ENCODE measurements around the gene LIMS2. TPM values are rescaled to one million over a fixed set of nuclear protein-coding genes. Genes with fewer than 3 reads are reported as not detected.

The LIMS2 gene
- total RNA-seq, 6 experiments from 2014 or later: 47.8 to 65.0 (median 59.1) TPM

DNA sequence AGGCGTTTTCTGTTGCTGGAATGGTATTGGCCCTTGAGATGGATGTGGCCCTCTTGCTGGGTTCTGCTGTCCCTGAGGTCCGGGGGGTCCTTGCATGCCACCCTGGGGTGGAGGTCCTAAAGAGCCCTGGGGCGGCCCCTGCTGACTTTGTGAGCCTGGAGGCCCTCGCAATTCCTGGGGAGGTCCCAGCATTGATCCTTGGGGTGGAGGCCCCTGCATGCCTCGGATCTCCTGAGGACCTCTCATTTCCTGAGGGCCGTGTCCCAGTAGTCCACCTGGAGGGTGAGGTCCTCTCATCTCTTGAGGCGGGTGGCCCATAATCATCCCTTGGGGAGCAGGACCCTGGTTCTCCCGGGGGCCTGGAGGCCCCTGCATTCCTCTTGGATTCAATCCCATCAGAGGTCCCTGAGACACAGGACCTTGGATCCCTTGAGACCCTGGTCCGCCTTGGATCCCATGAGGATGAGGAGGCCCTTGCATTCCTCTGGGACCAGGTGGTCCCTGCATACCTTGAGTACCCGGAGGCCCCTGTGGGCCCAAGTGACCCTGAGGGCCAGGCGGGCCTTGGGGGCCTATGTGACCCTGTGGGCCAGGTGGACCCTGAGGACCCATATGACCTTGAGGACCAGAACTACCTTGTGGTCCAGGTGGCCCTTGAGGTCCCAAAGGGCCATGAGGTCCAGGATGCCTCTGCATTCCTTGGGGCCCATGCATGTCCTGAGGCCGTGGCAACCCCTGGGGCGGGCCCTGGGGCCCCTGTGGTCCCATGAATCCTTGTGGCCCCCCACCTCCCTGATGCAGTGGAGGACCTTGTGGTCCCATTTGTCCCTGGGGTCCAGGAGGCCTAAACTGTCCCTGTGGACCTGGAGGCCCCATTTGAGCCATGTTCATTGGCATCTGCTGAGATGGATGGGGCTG, 44.2 kb upstream of the LIMS2 start:
- Mint-ChIP-seq H3K4me3 (no peak overlapping the region), H3K4me1 (ENCODE audit: low read depth) (peaks cover 19% of the 10 kb centered on the region), H3K27me3 (ENCODE audit: insufficient read depth) (no peaks in the 10 kb centered on the region; the same call in 1 of the 2 replicates), H3K27ac (no peak overlapping the region), H3K9me3 (no peaks in the 10 kb centered on the region), H3K36me3 (ENCODE audit: low read depth) (peaks cover 48% of the 10 kb centered on the region)
- no peak for DNase-seq
- TF ChIP-seq, protein P1, sequence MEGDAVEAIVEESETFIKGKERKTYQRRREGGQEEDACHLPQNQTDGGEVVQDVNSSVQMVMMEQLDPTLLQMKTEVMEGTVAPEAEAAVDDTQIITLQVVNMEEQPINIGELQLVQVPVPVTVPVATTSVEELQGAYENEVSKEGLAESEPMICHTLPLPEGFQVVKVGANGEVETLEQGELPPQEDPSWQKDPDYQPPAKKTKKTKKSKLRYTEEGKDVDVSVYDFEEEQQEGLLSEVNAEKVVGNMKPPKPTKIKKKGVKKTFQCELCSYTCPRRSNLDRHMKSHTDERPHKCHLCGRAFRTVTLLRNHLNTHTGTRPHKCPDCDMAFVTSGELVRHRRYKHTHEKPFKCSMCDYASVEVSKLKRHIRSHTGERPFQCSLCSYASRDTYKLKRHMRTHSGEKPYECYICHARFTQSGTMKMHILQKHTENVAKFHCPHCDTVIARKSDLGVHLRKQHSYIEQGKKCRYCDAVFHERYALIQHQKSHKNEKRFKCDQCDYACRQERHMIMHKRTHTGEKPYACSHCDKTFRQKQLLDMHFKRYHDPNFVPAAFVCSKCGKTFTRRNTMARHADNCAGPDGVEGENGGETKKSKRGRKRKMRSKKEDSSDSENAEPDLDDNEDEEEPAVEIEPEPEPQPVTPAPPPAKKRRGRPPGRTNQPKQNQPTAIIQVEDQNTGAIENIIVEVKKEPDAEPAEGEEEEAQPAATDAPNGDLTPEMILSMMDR (IDR thresholded peaks at IDR 0.05): no peak

GRCh38 chr2:127718271-127718670, 42.9 kb upstream of the LIMS2 start:
- Mint-ChIP-seq H3K4me3 (no peak overlapping the region), H3K27ac (no peak overlapping the region), H3K9me3 (no peaks in the 10 kb centered on the region), H3K36me3 (ENCODE audit: low read depth) (peaks cover 45% of the 10 kb centered on the region), H3K27me3 (ENCODE audit: insufficient read depth) (no peaks in the 10 kb centered on the region; the same call in 1 of the 2 replicates), H3K4me1 (ENCODE audit: low read depth) (peaks cover 25% of the 10 kb centered on the region)
- TF ChIP-seq, protein P1 (IDR thresholded peaks at IDR 0.05): no peak
- no peak for DNase-seq

GRCh38 chr2:127715778-127716449, 40.6 kb upstream of the LIMS2 start:
- H3K36me3 Mint-ChIP-seq (ENCODE audit: low read depth): peaks cover 27% of the 10 kb centered on the region
- H3K9me3 Mint-ChIP-seq: no peaks in the 10 kb centered on the region
- H3K27me3 Mint-ChIP-seq (ENCODE audit: insufficient read depth): no peaks in the 10 kb centered on the region; the same call in 1 of the 2 replicates
- H3K4me1 Mint-ChIP-seq (ENCODE audit: low read depth): peaks cover 7% of the 10 kb centered on the region; the same call in 1 of the 2 replicates
- H3K4me3 Mint-ChIP-seq: no peak overlapping the region
- no peak for DNase-seq
- TF ChIP-seq, protein P1 (IDR thresholded peaks at IDR 0.05): no peak
- H3K27ac Mint-ChIP-seq: no peak overlapping the region

DNA sequence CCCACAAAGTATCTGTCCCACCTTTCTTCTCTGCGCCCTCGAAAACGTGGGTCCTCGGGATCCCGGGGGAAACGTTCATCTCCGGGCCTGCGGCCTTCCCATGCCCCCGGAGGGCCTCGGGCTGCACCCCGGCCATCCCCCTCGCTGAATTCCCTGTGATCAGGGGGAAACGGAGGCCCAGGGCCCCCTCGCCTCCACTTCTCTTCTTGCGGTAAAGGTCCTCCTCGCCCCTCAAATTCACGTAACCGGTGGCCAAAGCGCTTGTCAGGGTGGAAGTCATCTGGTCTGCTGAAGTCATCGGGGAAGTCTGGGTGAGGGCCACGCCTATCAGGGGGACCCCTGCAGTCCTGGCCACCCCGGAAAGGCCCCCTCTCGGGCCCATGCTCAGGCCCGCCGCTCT, 38.2 kb upstream of the LIMS2 start:
- Mint-ChIP-seq H3K27me3 (ENCODE audit: insufficient read depth) (no peaks in the 10 kb centered on the region; the same call in 1 of the 2 replicates), H3K4me3 (no peak overlapping the region)

GRCh38 chr2:127712999-127713398, 37.7 kb upstream of the LIMS2 start:
- TF ChIP-seq, protein P1 (IDR thresholded peaks at IDR 0.05): no peak
- DNase-seq: no peak
- H3K36me3 Mint-ChIP-seq (ENCODE audit: low read depth): peaks cover 17% of the 10 kb centered on the region
- no peak overlapping the region for H3K27ac Mint-ChIP-seq
- no peak overlapping the region for H3K4me3 Mint-ChIP-seq
- no peaks in the 10 kb centered on the region; the same call in 1 of the 2 replicates for H3K27me3 Mint-ChIP-seq (ENCODE audit: insufficient read depth)
- H3K4me1 Mint-ChIP-seq (ENCODE audit: low read depth): peaks cover 6% of the 10 kb centered on the region; the same call in 1 of the 2 replicates
- H3K9me3 Mint-ChIP-seq: no peaks in the 10 kb centered on the region

More for the DNA sequence above, 38.2 kb upstream of the LIMS2 start:
- H3K4me1 Mint-ChIP-seq (ENCODE audit: low read depth): peaks cover 6% of the 10 kb centered on the region; the same call in 1 of the 2 replicates
- TF ChIP-seq, protein P1 (IDR thresholded peaks at IDR 0.05): no peak
- H3K27ac Mint-ChIP-seq: no peak overlapping the region
- no peaks in the 10 kb centered on the region for H3K9me3 Mint-ChIP-seq
- DNase-seq: no peak
- H3K36me3 Mint-ChIP-seq (ENCODE audit: low read depth): peaks cover 17% of the 10 kb centered on the region
